GM19324 (cell line): ENCODE data around the gene CCDC12.
"Not testable (repeated sequence)": the region's sequence is repeated elsewhere in the genome, so short reads cannot be mapped to it uniquely, and the experiment has no call there.

Experiments
- ATAC-seq: cut with Tn5 transposase; IDR thresholded peaks from one replicate; pipeline ENCODE4 v1.9.1; 2021; ENCODE audit warnings: mild to moderate bottlenecking, moderate library complexity; ENCODE audit not compliant: unreplicated experiment, low FRiP score

CCDC12 gene

DNA sequence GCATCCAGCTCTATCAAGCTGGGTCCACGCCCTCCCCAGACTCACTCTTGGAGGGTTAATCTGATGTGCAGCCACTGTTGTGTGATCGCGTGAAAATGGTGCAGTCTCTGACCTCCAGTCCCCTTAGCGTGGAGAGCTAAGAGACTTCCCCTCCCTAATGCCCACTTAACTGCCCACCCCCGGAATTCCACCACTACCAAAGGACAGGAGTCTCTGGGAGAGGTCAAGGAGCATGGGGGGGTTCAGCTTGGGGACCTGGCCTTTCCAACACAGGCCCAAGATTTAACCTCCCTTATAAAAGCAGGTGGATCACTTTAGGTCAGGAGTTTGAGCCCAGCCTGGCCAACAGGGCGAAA is 48.8 kb downstream of the CCDC12 start:
- no peak for ATAC-seq

DNA sequence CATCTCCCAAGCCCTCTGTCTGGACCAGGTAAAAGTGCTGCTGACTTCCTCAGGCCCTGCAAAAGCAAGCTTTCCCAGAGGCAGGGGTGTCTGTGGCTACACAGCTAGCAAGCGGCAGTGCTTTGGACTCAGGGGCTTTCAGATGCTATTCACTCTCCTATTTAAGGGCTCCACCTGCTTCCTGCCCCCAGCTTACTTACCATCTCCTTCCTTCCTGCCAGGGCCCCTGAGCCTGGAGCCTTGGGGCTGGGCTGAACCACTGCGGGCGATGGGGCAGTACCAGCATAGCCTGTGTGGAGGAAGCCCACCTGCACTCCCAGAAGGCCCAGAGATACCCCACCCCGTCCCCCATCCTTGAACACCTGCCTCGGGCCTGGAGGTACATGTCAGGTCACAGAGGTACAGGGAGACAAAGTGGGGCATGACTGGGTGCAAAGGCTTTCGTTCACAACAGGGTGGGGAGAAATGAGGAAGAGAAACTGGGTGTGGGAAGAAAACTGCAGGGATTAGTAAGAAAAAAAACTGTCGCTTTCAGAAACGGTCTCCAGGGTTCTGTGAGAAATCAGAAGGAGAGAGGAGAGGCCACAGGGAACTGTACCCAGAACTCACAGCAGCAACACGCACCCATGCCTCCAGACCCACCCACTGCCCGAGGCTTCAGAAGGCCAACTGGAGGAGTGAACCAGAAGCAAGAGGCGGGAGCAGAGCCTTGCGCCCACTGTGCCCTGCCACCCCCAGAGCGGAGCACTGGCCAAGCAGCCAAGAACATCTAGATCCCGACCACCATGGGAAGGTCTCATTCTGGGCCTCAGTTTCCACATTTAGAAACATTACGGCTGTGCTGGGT is 49.5 kb downstream of the CCDC12 start:
- ATAC-seq: peak; percentile 45

DNA sequence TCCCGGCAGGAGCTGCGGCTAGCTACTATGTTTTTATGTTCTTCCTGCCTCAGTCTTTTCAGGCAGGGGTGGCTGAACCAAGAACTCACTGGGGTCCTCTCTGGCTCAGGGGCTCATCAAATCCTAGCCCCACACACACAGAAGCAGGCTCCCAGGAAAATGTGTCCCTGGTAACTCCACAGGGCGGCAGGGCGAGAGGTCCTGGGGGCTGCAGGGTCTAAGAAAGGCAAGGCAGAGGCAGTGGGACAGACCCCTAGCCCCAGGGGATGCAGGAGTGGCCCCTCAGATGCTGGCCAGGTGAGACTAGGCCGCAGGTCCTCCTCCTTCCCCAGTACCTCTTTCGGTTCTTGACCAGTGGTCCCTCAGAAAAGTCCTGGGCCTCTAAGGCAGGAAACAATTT is 50.1 kb downstream of the CCDC12 start:
- ATAC-seq: no peak

DNA sequence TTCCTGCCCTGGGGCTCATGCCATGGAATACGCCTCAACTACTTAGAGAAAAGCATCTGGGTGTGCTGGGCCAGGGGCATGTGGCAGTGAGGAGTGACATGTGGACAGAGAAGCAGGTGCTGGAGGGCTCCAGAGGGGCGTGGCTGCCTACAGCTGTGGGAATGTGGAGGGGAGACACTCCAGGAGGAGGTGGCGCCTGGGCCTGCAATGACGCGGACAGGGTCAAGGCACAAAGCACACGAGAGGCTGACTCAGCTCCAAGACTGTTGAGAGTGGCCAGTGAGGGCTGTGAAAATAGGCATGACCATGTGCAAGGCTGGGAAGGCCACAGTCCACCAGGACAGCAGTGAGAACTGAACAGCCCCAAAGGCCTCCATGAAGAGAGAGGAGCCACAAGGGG is 50.5 kb downstream of the CCDC12 start:
- no peak for ATAC-seq

DNA sequence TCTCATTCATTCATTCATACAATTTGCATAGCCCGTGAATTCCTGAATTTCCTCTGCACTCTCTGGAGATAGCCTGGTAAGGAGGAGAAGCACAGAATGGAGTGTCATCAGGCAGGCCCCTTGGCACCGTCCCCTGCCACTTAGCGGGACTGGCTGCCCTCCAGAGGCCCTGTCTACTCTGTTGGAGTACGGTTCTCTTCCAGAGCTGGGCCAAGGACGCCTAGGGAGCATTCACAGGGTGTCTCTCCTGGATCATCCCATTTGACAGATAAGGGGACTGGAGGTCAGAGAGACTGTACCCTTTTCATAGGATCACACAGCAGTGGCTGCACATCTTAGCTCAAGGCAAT is 51.0 kb downstream of the CCDC12 start:
- no peak for ATAC-seq

DNA sequence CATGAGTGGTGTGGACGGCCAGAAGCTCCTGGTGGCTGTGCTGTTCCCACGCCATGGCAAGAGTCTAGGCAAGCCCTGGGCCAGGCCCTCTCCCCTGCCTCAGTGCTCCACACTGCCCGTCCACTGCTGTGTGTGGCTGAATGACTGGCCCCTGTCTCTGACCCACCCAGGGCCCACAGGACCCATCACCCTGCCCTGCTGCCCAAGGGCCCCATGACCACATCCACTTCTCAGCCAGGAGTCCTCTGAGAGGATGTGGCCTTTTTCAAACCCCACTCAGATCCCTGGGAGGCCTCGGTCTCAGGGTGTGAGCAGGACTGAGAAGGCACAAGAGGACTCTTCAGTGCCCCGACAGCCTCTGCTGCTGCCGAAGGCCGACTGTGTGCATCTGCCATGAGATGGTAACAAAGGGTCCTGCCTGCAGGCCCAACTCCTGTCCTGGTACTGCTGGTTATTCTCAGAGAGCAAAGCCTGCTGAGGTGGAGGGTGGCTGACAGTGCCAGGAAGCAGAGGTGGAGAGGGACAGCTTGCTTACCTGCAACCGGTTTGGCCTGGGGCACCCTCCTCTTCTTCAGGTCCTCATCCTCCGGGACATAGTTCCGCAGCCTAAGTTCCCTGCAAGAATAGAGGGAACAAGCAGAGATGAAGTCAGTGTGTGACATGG is 51.5 kb downstream of the CCDC12 start:
- no peak for ATAC-seq

DNA sequence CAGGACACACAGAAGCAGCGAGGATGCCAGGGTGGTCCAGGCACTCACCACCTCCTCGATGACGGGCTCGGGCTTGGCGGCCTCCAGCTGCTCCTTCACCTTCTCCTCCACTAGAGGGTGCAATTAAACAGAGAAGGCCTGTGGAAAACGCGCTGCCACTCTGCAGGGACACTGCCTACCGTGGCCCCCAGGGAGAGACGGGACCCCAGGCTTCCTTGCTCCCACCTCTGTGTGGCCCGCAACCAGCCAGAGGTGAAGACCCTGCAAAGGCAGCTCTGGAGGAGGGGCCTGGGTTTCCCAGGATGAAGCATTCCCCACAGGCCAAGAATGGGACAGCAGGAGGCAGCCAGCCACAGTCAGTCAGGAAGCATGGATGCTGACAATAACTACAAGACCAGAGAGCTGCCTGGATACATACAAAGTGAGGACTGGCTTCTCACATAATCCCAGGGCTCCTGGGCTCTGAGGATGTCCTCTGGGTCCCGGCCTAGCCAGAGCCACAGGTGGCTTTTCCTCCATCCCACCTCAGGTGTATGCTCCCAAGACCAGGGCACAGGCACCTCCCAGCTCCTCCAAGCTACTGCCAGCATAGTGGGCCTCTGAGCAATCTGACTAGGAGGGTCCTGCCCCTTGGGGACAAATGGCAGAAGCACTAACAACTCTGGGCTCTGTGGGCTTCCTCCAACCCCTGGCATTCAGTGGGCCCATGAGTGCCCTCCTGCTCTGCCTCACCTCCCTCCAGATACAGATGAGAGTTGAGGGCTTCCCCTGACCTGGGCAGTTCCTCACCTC is 52.8 kb downstream of the CCDC12 start:
- ATAC-seq: no peak

DNA sequence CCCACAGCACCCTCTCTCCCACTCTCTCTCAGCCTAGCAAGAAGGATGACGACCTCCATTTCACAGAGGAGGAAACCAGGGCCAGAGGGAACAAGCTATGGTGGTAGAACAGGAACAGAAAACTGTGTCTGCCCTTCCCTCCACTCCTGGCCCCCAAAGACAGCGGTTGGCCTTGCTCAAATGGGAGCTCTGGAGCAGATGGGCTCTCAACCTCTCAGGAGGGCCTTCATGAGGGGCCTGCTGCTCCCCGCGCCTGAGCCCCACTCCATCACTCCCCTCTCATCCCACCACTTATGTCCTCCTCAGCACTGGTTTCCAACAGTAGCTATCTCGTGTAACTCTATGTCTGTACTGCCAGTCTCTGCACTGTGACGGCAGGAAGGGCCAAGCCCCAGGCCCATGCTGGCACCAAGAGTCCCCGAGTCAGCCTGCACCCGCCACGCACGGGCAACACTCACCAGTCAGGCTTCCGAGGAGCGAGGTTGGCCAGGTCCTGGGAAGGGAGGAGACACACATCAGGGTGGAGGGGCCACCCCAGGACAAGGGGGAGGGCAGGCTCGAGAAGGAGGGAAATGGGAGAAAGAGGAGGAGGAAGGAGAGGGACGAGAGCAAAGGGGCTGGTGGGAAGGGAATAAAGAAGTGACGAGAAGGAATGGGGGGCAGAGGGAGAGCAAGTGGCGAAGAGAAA is 53.5 kb downstream of the CCDC12 start:
- ATAC-seq: no peak

DNA sequence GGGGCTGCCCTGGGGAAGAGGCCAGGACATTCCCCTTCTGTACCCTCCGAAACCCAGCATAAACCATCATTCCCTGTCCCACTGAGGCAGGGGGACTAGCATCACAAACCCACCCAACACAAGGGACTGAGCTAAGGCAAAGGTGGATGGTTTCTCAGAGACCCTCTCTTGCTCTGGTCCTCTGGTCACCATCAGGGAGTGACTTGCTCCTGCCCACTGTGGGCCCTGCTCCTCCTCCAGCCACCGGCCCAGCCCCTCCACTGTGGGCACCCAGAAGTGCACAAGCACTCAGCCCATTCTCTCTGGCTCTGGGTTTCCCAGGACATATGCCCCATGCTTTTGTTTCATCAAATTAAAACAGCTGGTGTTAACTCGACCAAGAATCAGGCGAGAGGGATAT is 54.1 kb downstream of the CCDC12 start:
- ATAC-seq: no peak

DNA sequence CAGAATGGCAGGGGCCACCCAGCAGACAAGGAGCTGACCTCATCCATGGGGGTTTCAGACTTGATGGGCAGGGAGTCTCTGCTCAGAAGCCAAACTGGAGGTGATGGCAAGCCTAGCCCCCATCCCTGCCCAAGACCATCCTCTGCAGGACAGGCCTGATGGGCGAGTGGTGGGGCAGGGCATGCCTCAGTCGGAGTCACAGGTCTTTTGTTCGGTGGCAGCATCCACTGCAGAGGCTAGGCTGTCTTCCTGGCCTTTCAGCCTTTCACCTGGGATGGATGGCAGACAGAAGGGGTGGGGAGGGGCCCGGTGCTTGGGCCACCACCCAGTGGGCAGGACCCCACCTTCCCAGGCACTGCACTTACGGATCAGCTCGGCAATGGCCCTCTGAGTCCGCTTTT is 54.7 kb downstream of the CCDC12 start:
- ATAC-seq: no peak

DNA sequence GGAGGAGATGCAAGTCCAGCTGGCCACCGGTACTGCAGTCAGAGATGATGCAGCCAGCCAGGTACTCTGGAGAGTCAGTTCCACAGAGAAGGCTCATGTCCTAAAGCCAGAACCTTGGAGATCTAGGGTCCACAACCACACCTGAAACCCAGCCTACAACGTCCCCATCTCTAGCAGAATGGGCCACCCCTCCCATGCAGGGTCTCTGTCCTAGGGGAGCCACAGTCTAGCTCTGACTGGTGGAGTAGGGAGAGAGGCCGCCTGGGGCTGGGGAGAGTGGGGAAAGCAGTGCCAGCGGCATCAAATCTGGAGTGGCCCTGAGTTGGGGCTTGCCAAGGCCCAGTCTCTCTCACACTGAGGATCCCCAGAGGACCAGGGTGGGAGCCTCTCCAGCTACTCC is 55.5 kb downstream of the CCDC12 start:
- ATAC-seq: no peak

DNA sequence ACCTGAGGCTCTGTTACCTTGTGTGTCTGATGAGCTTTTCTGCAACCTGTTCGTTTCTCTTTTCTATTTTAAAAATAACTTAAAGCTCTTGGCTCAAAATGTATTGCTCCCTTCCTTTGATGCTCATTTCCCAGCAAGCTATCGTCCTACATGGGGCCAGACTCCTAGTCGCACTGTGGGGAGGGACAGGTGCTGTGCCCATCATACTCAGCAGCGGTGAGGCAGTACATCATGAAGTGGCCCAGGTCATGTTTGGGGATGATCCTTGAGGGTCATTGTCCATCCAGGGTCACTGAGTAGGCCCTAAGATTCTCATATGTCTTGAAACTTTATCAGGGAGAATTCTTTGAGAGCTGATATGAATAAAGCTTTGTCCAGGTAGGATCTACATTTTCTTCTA is 57.9 kb downstream of the CCDC12 start:
- no peak for ATAC-seq

DNA sequence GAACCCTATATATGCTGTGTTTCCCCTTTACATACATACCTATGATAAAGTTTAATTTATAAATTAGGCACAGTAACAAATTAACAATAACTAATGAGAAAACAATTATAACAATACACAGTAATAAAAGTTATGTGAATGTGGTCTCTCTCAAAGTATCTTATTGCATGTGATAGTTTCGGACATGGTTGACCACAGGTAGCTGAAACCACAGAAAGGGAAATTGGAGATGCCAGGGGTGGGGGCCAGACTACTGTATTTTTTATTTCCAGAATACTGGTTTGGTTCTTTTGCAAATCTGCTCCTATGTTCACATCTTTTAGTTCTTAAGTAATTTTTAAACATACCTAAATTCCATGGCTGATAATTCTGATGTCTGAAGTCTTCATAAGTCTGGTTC is 58.3 kb downstream of the CCDC12 start:
- no peak for ATAC-seq

DNA sequence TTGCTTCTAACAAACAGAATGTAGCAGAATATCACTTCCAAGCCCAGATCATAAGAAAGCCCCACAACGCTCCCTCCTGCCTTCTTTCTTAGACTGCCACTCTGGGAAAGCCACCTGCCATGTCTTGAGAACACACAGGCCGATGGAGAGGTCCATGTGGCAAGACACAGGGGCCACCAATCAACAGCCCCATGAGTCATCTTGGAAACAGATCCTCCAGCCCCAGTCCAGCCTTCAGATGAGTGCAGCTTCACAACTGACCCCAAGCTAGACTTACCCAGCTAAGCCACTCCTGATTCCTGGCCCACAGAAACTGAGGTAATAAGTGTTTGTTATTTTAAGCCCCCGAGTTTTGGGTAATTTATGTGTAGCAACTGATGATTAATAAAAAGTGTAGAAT is 59.3 kb downstream of the CCDC12 start:
- no peak for ATAC-seq

DNA sequence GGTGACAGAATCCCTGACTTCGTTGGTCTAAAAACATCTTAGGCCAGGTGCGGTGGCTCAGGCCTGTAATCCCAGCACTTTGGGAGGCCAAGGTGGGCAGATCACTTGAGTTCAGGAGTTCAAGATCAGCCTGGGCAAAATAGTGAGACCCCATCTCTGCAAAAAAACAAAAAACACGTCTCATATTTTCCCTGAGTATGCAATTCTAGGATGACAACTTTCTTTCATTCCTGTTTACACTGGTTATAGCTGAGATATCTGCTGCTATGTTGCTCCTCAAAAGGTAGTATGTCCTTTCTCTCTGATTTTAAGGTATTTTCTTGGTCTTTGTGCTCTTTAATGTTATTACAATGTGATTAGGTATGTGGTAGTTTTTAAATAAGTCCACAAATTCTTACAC is 59.7 kb downstream of the CCDC12 start:
- ATAC-seq: no peak

DNA sequence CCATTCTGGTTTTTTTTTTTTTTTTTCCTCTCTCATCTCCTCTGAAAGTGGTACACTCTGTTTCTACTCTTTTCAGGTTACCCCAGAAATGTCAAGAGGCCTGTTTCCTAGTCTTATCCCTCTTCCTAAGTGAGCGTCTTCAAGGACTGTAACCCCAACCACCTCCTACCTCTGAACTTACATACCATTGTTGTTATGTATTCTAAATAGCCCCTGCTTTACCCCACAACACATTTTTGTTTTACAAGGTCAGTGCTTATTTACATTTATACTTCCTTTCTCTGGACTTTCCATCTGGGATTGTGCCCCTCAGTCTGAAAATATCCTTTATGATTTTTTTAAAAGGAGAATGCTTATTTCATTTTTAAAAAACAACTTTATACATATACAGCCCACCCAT is 60.3 kb downstream of the CCDC12 start:
- no peak for ATAC-seq

DNA sequence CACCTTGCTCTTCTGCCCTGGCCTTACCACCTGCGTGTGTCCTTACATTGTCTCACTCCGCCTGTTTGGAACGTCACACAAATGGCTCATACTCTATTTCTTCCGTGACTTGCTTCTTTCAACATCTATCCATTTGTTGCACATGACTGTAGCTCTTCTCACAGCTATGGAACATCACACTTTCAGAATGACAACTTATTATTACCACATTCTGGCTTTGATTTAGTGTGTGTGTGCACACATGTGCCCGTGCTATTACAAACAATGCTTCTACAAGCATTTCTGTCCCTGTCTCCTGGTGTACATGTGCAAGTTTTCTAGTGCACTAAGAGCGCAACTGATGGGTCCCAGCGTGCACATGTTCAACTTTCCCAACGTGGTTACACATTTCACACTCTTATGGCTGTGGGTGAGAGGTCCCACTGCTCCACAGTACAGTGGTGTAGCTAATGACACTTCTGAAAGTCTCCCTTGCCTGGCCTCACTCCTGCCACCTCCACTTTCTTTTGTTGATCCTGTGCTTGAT is 61.2 kb downstream of the CCDC12 start:
- ATAC-seq: no peak

DNA sequence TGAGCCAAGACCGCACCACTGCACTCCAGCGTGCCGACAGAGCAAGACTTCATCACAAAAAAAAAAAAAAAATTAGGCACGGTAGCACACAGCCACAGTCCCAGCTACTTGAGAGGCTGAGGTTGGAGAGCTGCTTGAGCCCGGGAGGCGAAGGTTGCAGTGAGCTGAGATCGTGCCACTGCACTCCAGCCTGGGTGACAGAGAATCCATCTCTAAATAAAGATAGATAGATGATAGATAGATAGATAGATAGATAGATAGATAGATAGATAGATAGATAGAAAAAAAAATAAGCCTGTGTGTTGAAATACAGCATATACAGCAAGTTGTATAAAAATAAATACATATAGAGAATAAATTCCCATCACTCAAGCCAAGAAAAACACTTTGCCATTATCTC is 61.7 kb downstream of the CCDC12 start:
- ATAC-seq: no peak

DNA sequence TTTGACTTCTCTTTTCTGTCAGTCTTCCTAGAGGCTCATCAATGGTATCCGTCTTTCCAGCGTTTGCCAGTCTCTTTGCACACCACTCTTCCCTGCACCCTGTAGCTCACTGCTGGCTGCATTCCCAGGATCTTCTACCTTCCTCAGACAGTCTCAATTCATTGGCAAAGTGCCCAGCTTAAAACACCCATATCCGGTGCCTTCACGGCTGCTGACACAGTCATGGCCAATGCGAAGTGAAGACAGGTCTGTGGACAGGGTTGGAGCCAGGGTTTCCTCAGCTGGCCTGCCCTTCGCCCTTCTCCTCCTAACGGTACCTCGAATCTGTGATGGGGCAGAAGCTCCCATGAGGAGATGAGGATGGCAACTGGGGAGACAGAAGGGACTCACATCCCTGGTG is 62.9 kb downstream of the CCDC12 start:
- no peak for ATAC-seq

DNA sequence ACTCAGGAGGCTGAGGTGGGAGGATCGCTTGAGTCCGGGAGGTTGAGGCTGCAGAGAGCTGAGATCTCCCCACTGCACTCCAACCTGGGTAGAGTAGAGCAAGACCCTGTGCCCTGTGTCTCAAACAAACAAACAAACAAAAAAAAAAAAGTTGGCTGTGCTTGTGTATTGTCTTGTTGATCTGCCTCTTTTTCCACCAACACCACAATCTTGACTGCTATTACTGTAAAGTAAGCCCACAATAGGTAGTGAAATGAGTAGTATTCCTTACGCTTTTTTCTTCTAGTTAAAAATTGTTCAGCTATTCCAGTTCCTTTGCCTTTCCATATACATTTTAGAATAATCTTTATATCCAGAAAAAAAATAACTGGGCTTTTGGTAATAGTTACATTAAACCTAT is 63.6 kb downstream of the CCDC12 start:
- no peak for ATAC-seq

DNA sequence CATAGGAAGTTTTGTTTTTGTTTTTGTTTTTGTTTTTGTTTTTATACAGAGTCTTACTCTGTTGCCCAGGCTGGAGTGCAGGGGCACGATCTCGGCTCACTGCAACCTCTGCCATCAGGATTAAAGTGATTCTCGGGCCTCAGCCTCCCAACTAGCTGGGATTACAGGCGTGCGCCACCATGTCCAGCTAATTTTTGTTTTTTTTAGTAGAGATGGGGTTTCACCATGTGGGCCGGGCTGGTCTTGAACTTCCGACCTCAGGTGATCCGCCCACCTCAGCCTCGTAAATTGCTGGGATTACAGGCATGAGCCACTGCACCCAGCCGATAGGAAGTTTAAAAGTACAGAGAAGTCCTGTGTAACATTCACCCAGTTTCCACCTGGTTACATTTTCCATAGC is 65.6 kb downstream of the CCDC12 start:
- ATAC-seq: not testable (repeated sequence)
